Activated CD8-positive, alpha-beta memory T cell treated with anti-CD3 and anti-CD28 coated beads for 4 hours (primary cell): ENCODE results near the gene SLC47A1.
"Not testable (repeated sequence)": the region's sequence is repeated elsewhere in the genome, so short reads cannot be mapped to it uniquely, and the experiment has no call there.

Experiments used
- DNase-seq, 2 donors: peaks; one replicate each; pipeline ENCODE4 v3.0.0-alpha.2; 2020; ENCODE audit warnings: low read depth in 2 of 2

The SLC47A1 gene, protein sequence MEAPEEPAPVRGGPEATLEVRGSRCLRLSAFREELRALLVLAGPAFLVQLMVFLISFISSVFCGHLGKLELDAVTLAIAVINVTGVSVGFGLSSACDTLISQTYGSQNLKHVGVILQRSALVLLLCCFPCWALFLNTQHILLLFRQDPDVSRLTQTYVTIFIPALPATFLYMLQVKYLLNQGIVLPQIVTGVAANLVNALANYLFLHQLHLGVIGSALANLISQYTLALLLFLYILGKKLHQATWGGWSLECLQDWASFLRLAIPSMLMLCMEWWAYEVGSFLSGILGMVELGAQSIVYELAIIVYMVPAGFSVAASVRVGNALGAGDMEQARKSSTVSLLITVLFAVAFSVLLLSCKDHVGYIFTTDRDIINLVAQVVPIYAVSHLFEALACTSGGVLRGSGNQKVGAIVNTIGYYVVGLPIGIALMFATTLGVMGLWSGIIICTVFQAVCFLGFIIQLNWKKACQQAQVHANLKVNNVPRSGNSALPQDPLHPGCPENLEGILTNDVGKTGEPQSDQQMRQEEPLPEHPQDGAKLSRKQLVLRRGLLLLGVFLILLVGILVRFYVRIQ

GRCh38 chr17:19533718-19534561, at the start of gene SLC47A1:
SLC47A1 (plus strand) TSS chr17:19533854; CDS start chr17:19533940, 86 bp downstream.
- DNase-seq, result no peak

- DNase-seq, result no peak
Measured at GRCh38 chr17:19485800-19486340, 47.8 kb upstream of the SLC47A1 start.

DNA sequence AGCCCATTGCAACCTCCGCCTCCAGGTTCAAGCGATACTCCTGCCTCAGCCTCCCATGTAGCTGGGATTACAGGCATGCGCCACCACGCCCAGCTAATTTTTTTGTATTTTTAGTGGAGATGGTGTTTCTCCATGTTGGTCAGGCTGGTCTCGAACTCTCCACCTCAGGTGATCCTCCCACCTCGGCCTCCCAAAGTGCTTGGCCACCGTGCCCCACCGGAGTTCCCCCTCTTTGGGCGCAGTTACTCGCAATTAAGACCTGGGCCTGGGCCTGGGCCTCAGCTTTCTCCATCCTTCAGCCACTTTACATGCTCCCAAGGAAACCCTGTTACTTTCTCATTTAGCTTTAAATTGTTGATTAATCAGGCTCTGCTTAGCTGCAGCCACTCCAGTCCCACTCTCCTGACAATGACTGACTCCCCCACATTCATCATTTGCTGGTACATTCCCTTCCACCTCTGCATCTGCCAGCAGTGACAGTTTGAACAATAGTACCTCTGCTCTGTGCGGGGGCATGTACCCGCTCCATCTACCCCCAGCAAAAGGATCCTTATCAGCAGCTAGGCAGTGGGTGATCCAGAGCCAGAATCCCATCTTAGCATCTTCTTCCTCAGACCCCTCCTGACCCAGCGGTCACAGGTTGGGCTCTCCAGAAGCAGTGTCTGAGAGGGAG, 47.2 kb upstream of the SLC47A1 start:
- no peak for DNase-seq

- DNase-seq, result no peak
Measured at GRCh38 chr17:19487024-19487600, 46.5 kb upstream of the SLC47A1 start.

GRCh38 chr17:19492141-19492540, 41.5 kb upstream of the SLC47A1 start:
- no peak for DNase-seq

- no peak for DNase-seq
Measured at GRCh38 chr17:19494961-19495806, 38.5 kb upstream of the SLC47A1 start.

DNA sequence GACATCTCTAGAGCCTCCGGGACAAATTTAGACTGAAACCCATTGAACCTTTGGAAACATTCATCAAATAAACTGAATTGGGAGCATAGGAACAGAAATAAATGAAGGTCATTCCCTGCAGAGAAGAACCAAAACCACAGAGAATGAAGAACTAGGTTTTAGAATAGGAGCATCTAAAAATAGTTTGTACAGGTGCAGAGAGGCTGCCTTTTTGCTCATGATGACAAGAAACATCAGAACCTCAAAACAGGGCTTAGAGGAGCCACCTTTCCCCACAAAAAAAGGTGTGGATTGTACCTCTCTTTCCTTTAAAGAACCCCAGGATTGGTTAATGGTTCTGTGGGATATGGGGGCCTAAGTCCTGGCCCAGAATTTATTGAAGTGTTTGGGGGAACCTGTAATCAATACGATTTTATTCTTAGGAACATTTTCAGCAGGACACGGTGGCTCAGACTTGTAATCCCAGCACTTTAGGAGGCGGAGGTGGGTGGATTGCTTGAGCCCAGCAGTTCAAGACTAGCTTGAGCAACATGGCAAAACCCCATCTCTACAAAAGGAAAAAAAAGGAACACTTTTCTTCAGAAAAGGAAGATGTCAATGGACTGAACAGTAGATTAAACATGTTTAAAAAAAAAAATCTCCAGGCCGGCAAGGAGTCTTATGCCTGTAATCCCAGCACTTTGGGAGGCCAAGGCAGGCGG, 37.7 kb upstream of the SLC47A1 start:
- DNase-seq, result no peak

GRCh38 chr17:19497624-19498023, 36.0 kb upstream of the SLC47A1 start:
- DNase-seq, result no peak

DNA sequence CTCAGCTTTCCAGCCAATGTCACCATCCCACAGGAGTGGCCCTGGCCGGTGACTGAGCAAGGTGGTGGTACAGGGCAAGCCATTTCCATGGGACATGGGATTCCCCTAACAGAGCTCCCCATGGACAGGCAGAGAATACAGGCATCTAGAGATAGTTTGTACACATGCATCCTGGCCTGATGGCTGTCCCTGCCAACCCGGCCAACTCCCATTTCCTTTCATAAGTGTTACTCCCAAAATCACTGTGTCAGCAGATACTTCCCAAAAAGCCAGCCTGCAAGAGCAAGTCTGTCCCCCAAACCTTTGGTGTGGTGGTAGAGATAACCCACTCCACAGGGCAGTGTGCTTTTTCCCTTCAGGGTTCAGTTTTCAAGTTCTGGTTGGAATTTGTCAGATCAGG, 32.4 kb upstream of the SLC47A1 start:
- no peak for DNase-seq

GRCh38 chr17:19502517-19502916, 31.1 kb upstream of the SLC47A1 start:
- DNase-seq, result no peak

DNA sequence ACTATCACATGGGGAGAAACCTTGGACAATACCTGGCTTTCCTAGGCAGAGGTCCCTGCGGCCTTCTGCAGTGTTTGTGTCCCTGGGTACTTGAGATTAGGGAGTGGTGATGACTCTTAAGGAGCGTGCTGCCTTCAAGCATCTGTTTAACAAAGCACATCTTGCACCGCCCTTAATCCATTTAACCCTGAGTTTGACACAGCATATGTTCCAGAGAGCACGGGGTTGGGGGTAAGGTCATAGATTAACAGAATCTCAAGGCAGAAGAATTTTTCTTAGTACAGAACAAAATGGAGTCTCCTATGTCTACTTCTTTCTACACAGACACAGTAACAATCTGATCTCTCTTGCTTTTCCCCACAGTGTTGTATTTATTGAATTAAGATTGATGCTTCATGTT, 28.1 kb upstream of the SLC47A1 start:
- DNase-seq, result not testable (repeated sequence)

- DNase-seq, result peak; percentile 65 to 72
Measured at GRCh38 chr17:19507775-19508576, 25.7 kb upstream of the SLC47A1 start.

- DNase-seq, result no peak
Measured at GRCh38 chr17:19508577-19508867, 25.1 kb upstream of the SLC47A1 start.

DNA sequence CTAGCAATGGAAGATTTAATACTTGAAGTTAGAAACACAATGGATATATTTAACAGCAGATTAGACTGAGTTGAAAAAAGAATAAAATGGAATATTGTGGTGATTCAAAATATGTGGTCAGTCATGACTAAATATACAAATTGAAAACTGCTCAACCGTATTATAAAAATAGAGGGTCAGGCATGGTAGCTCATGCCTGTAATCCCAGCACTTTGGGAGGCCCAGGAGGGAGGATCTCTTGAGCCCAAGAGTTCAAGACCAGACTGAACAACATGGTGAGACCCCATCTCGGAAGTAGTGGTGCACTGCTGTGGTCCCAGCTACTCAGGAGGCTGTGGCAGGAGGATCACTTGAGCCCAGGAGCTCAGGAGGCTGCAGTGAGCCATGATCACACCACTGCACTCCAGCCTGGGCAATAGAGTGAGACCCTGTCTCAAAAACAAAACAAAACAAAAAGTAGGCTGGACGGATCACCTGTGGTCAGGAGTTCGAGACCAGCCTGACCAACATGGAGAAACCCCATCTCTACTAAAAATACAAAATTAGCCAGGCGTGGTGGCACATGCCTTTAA, 24.3 kb upstream of the SLC47A1 start:
- DNase-seq, result not testable (repeated sequence)

GRCh38 chr17:19510903-19511302, 22.8 kb upstream of the SLC47A1 start:
- no peak for DNase-seq

- peak; percentile 20 to 31 for DNase-seq
Measured at GRCh38 chr17:19513897-19514488, 19.7 kb upstream of the SLC47A1 start.

DNA sequence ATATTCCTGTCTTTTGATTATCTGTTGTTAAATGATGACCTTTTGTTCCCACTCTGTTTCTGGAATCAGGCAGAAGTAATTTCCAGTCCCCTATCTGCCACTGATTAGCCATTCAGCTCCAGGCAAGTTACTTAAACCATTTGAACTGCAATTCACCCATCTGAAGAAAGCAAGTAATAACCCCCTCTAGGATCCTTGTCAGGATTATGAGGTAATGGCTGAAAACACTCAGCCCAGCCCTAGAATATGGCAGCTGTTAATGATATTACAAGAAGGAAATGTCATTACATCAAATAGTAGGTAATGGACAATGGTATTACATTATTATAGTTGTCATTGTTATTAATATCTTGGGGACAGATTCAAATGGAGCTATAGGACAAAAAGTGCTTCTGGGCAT, 16.0 kb upstream of the SLC47A1 start:
- DNase-seq, result no peak
